Measurements from ENCODE around the gene PSME3IP1. TPM values are rescaled to one million over a fixed set of nuclear protein-coding genes. Genes with fewer than 3 reads are reported as not detected.

PSME3IP1 gene
- total RNA-seq, 1 donor from 2014 or later = 83.1 TPM

- Mint-ChIP-seq H3K9me3 (ENCODE audit: unreplicated experiment) (no peaks in the 10 kb centered on the region), H3K36me3 (ENCODE audit: unreplicated experiment) (peaks cover 49% of the 10 kb centered on the region), H3K27ac (ENCODE audit: unreplicated experiment) (no peak overlapping the region), H3K27me3 (ENCODE audit: unreplicated experiment) (no peaks in the 10 kb centered on the region), H3K4me3 (ENCODE audit: unreplicated experiment) (no peak overlapping the region), H3K4me1 (ENCODE audit: unreplicated experiment) (peaks cover 7% of the 10 kb centered on the region)
- DNase-seq (ENCODE audit: extremely low spot score, unreplicated experiment) = no peak
- no peak for TF ChIP-seq CTCF (IDR thresholded peaks at IDR 0.05)
These were observed 32.0 kb downstream of the PSME3IP1 start for GRCh38 chr16:57153841-57154240.

- H3K4me1 Mint-ChIP-seq (ENCODE audit: unreplicated experiment) = peaks cover 18% of the 10 kb centered on the region
- TF ChIP-seq CTCF (IDR thresholded peaks at IDR 0.05) = no peak
- no peaks in the 10 kb centered on the region for H3K27me3 Mint-ChIP-seq (ENCODE audit: unreplicated experiment)
- no peak for DNase-seq (ENCODE audit: extremely low spot score, unreplicated experiment)
- no peak overlapping the region for H3K27ac Mint-ChIP-seq (ENCODE audit: unreplicated experiment)
- H3K9me3 Mint-ChIP-seq (ENCODE audit: unreplicated experiment) = no peaks in the 10 kb centered on the region
- H3K36me3 Mint-ChIP-seq (ENCODE audit: unreplicated experiment) = peaks cover 47% of the 10 kb centered on the region
- no peak overlapping the region for H3K4me3 Mint-ChIP-seq (ENCODE audit: unreplicated experiment)
These were observed 33.4 kb downstream of the PSME3IP1 start for GRCh38 chr16:57152096-57153093.

GRCh38 chr16:57151369-57151768 lies 34.5 kb downstream of the PSME3IP1 start:
- no peak overlapping the region for H3K27ac Mint-ChIP-seq (ENCODE audit: unreplicated experiment)
- peaks cover 22% of the 10 kb centered on the region for H3K4me1 Mint-ChIP-seq (ENCODE audit: unreplicated experiment)
- DNase-seq (ENCODE audit: extremely low spot score, unreplicated experiment) = no peak
- peaks cover 38% of the 10 kb centered on the region for H3K36me3 Mint-ChIP-seq (ENCODE audit: unreplicated experiment)
- H3K4me3 Mint-ChIP-seq (ENCODE audit: unreplicated experiment) = no peak overlapping the region
- no peak for TF ChIP-seq CTCF (IDR thresholded peaks at IDR 0.05)
- H3K27me3 Mint-ChIP-seq (ENCODE audit: unreplicated experiment) = no peaks in the 10 kb centered on the region
- H3K9me3 Mint-ChIP-seq (ENCODE audit: unreplicated experiment) = no peaks in the 10 kb centered on the region

GRCh38 chr16:57150682-57151330 lies 35.0 kb downstream of the PSME3IP1 start:
- Mint-ChIP-seq H3K36me3 (ENCODE audit: unreplicated experiment) (peaks cover 34% of the 10 kb centered on the region), H3K9me3 (ENCODE audit: unreplicated experiment) (no peaks in the 10 kb centered on the region), H3K27ac (ENCODE audit: unreplicated experiment) (no peak overlapping the region), H3K4me1 (ENCODE audit: unreplicated experiment) (peaks cover 22% of the 10 kb centered on the region), H3K27me3 (ENCODE audit: unreplicated experiment) (no peaks in the 10 kb centered on the region), H3K4me3 (ENCODE audit: unreplicated experiment) (no peak overlapping the region)
- DNase-seq (ENCODE audit: extremely low spot score, unreplicated experiment) = no peak
- no peak for TF ChIP-seq CTCF (IDR thresholded peaks at IDR 0.05)

GRCh38 chr16:57149391-57149790 lies 36.4 kb downstream of the PSME3IP1 start:
- no peak for TF ChIP-seq CTCF (IDR thresholded peaks at IDR 0.05)
- Mint-ChIP-seq H3K27me3 (ENCODE audit: unreplicated experiment) (no peaks in the 10 kb centered on the region), H3K4me1 (ENCODE audit: unreplicated experiment) (peaks cover 27% of the 10 kb centered on the region)

More at GRCh38 chr16:57149391-57149790, 36.4 kb downstream of the PSME3IP1 start:
- H3K4me3 Mint-ChIP-seq (ENCODE audit: unreplicated experiment) = no peak overlapping the region
- H3K36me3 Mint-ChIP-seq (ENCODE audit: unreplicated experiment) = peaks cover 27% of the 10 kb centered on the region
- no peak overlapping the region for H3K27ac Mint-ChIP-seq (ENCODE audit: unreplicated experiment)
- no peaks in the 10 kb centered on the region for H3K9me3 Mint-ChIP-seq (ENCODE audit: unreplicated experiment)
- no peak for DNase-seq (ENCODE audit: extremely low spot score, unreplicated experiment)
